Left forelimb (tissue), 1 donor: ENCODE data around the gene SERPINA9.

ENCODE experiments used
- DNase-seq: peaks from one replicate; pipeline ENCODE4 v3.0.0-alpha.2; 2018; ENCODE audit warnings: low spot score

The SERPINA9 gene

GRCh38 chr14:94462219-94462551, 13.8 kb downstream of the SERPINA9 start:
- no peak for DNase-seq

- no peak for DNase-seq
Observed at GRCh38 chr14:94461526-94462218, 14.3 kb downstream of the SERPINA9 start.

- DNase-seq, result no peak
Observed at GRCh38 chr14:94460631-94461416, 15.2 kb downstream of the SERPINA9 start.

- DNase-seq, result no peak
Observed at GRCh38 chr14:94458558-94459205, 17.3 kb downstream of the SERPINA9 start.

GRCh38 chr14:94458096-94458495, 17.9 kb downstream of the SERPINA9 start:
- DNase-seq, result no peak

GRCh38 chr14:94455928-94456327, 20.1 kb downstream of the SERPINA9 start:
- DNase-seq, result no peak

- DNase-seq, result no peak
Observed at GRCh38 chr14:94451826-94452225, 24.2 kb downstream of the SERPINA9 start.

- no peak for DNase-seq
Observed at GRCh38 chr14:94451091-94451771, 24.8 kb downstream of the SERPINA9 start.

- DNase-seq, result no peak
Observed at GRCh38 chr14:94450722-94451090, 25.3 kb downstream of the SERPINA9 start.

GRCh38 chr14:94449930-94450329, 26.1 kb downstream of the SERPINA9 start:
- DNase-seq, result no peak

- DNase-seq, result no peak
Observed at GRCh38 chr14:94448071-94448808, 27.8 kb downstream of the SERPINA9 start.

GRCh38 chr14:94447206-94447605, 28.8 kb downstream of the SERPINA9 start:
- no peak for DNase-seq

GRCh38 chr14:94446126-94446525, 29.9 kb downstream of the SERPINA9 start:
- no peak for DNase-seq

- no peak for DNase-seq
Observed at GRCh38 chr14:94445003-94445402, 31.0 kb downstream of the SERPINA9 start.

GRCh38 chr14:94441531-94442205, 34.3 kb downstream of the SERPINA9 start:
- no peak for DNase-seq

GRCh38 chr14:94441130-94441529, 34.9 kb downstream of the SERPINA9 start:
- no peak for DNase-seq

- DNase-seq, result no peak
Observed at GRCh38 chr14:94439453-94440057, 36.4 kb downstream of the SERPINA9 start.

- no peak for DNase-seq
Observed at GRCh38 chr14:94428610-94429009, 47.4 kb downstream of the SERPINA9 start.

- DNase-seq, result no peak
Observed at GRCh38 chr14:94427016-94427613, 48.9 kb downstream of the SERPINA9 start.

GRCh38 chr14:94426526-94426925, 49.5 kb downstream of the SERPINA9 start:
- no peak for DNase-seq
